WTC11 (cell line): ENCODE measurements around the gene SRC. TPM values are rescaled to one million over a fixed set of nuclear protein-coding genes. Genes with fewer than 3 reads are reported as not detected.

Experiments
- ATAC-seq: fragments of 200-7000 bp; cut with Tn5 transposase; 2 replicates; pipeline ENCODE4 v1.10.0; 2021; ENCODE audit warnings: mild to moderate bottlenecking, moderate library complexity
- CTCF ChIA-PET: fragments of 300-600 bp; sonication (Branson Sonifier 250); formaldehyde crosslinking; loops from one replicate; lab custom pipeline; 2021; ENCODE audit warnings: antibody characterized with exemption; lab: Charles Lee
- POLR2A ChIA-PET: fragments of 350-600 bp; sonication (Branson Sonifier 250); formaldehyde crosslinking; loops from one replicate; lab custom pipeline; 2021; ENCODE audit warnings: antibody characterized with exemption; lab: Charles Lee
- DNase-seq: peaks from one replicate; pipeline ENCODE4 v3.0.0; 2021; ENCODE audit warnings: low spot score
- H3K27ac Mint-ChIP-seq: 2 replicates; pipeline ENCODE4 v1.8.0; 2021; ENCODE audit warnings: mixed read lengths
- H3K27me3 Mint-ChIP-seq: 2 replicates; pipeline ENCODE4 v1.8.0; 2021; ENCODE audit warnings: low read depth, mild to moderate bottlenecking, moderate library complexity, mixed read lengths
- H3K36me3 Mint-ChIP-seq: 2 replicates; pipeline ENCODE4 v1.8.0; 2021; ENCODE audit warnings: mixed read lengths
- H3K4me1 Mint-ChIP-seq: 2 replicates; pipeline ENCODE4 v1.8.0; 2022; ENCODE audit warnings: mixed read lengths
- H3K4me3 Mint-ChIP-seq: 2 replicates; pipeline ENCODE4 v1.8.0; 2021; ENCODE audit warnings: mild to moderate bottlenecking, moderate library complexity, mixed read lengths
- H3K9me3 Mint-ChIP-seq: 2 replicates; pipeline ENCODE4 v1.8.0; 2021; ENCODE audit warnings: mixed read lengths
- ATF3 ChIP-seq: sonication (generic); formaldehyde crosslinking; conservative IDR thresholded peaks from 2 replicates; pipeline ENCODE4 v1.8.1; 2022; ENCODE audit warnings: mild to moderate bottlenecking, missing genetic modification reagents
- CDX4 ChIP-seq: fragments of 250-450 bp; sonication (Bioruptor Pico); IDR thresholded peaks from 2 replicates; pipeline ENCODE4 v1.9.0; 2021; ENCODE audit warnings: moderate library complexity, mild to moderate bottlenecking, inconsistent platforms, borderline replicate concordance
- CREB1 ChIP-seq: sonication (generic); formaldehyde crosslinking; IDR thresholded peaks from 2 replicates; pipeline ENCODE4 v1.8.0; 2023; ENCODE audit warnings: mild to moderate bottlenecking, missing genetic modification reagents
- GTF2I ChIP-seq: fragments of 250-450 bp; sonication (Bioruptor Pico); conservative IDR thresholded peaks from 2 replicates; pipeline ENCODE4 v1.4.0; 2021; ENCODE audit warnings: mild to moderate bottlenecking
- NFE2L1 ChIP-seq: sonication (generic); formaldehyde crosslinking; IDR thresholded peaks from 2 replicates; pipeline ENCODE4 v1.8.1; 2023; ENCODE audit warnings: missing genetic modification reagents
- PRDM15 ChIP-seq: sonication (generic); formaldehyde crosslinking; IDR thresholded peaks from 2 replicates; pipeline ENCODE4 v1.8.0; 2022; ENCODE audit warnings: missing genetic modification reagents
- SMAD4 ChIP-seq: sonication (generic); formaldehyde crosslinking; IDR thresholded peaks from 2 replicates; pipeline ENCODE4 v1.8.0; 2022; ENCODE audit warnings: mild to moderate bottlenecking, missing genetic modification reagents
- STAT6 ChIP-seq: sonication (generic); formaldehyde crosslinking; conservative IDR thresholded peaks from 2 replicates; pipeline ENCODE4 v1.8.1; 2023; ENCODE audit warnings: mild to moderate bottlenecking, low read depth, missing genetic modification reagents, moderate library complexity
- ZBTB21 ChIP-seq: sonication (generic); formaldehyde crosslinking; IDR thresholded peaks from 2 replicates; pipeline ENCODE4 v1.8.1; 2023; ENCODE audit warnings: mild to moderate bottlenecking, missing genetic modification reagents, borderline replicate concordance
- ZBTB43 ChIP-seq: sonication (generic); formaldehyde crosslinking; IDR thresholded peaks from 2 replicates; pipeline ENCODE4 v1.8.1; 2023; ENCODE audit warnings: mild to moderate bottlenecking, missing genetic modification reagents
- ZNF317 ChIP-seq: sonication (generic); formaldehyde crosslinking; IDR thresholded peaks from 2 replicates; pipeline ENCODE4 v1.8.1; 2023; ENCODE audit warnings: low read depth, mild to moderate bottlenecking, moderate library complexity, missing genetic modification reagents, borderline replicate concordance
- ZNF671 ChIP-seq: fragments of 250-450 bp; sonication (Bioruptor Pico); IDR thresholded peaks from 2 replicates; pipeline ENCODE4 v1.8.0; 2021; ENCODE audit warnings: mild to moderate bottlenecking
- total RNA-seq: library from RNA; stranded (reverse); gene quantifications from 3 replicates; pipeline ENCODE4 v1.2.3, GENCODE V29; 2021
- TF ChIP-seq, protein P1 (sequence below): sonication (generic); formaldehyde crosslinking; IDR thresholded peaks from 2 replicates; pipeline ENCODE4 v1.8.0; 2022; ENCODE audit warnings: mild to moderate bottlenecking, missing genetic modification reagents
- TF ChIP-seq, protein P2 (sequence below): sonication (generic); formaldehyde crosslinking; IDR thresholded peaks from 2 replicates; pipeline ENCODE4 v1.8.0; 2022; ENCODE audit warnings: mild to moderate bottlenecking, missing genetic modification reagents
- TF ChIP-seq, protein P3 (sequence below): sonication (generic); formaldehyde crosslinking; IDR thresholded peaks from 2 replicates; pipeline ENCODE4 v1.8.0; 2023; ENCODE audit warnings: missing genetic modification reagents, mild to moderate bottlenecking, borderline replicate concordance

The SRC gene
- total RNA-seq, 1 experiment from 2014 or later = 33.3 TPM

DNA sequence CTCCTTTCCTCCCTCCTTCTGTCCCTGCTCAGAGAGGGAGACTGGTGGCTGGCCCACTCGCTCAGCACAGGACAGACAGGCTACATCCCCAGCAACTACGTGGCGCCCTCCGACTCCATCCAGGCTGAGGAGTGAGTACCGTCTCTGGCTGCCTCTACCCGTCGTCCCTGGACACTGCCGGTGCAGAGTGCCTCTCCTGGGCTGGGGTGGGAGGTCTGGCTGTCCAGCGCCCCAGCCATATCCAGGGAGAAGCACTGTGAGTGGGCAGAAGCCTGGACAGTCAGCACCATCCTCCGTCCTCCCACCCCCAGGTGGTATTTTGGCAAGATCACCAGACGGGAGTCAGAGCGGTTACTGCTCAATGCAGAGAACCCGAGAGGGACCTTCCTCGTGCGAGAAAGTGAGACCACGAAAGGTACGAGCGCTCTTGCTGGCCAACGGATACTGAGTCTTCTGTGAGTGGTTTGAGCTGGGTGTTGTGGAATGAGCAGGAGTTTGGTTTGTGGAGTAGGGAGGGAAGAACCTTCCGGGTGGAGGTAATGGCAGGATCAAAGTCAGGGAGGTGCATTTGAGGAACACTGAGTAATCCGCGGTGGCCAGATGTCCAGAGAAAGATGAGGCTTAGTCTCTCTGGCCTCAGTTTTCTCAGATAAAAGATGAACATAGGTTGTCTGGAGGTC, 48.1 kb downstream of the SRC start:
- ATAC-seq (no peak), DNase-seq (peak; percentile 12)
- Mint-ChIP-seq H3K4me1 (peaks cover 33% of the 10 kb centered on the region), H3K36me3 (peaks cover 4% of the 10 kb centered on the region), H3K27me3 (no peaks in the 10 kb centered on the region), H3K4me3 (no peak overlapping the region; the same call in 1 of the 2 replicates), H3K9me3 (no peaks in the 10 kb centered on the region), H3K27ac (peak overlapping the region; percentile 89)
- ChIA-PET CTCF (interaction anchor here (1.1 to 1.8 kb wide), 3 partner anchors 10 to 109 kb away, joined by 3 to 6 read pairs (median 3); no protein-coding TSS in a partner anchor), POLR2A (no interaction called here)
- TF ChIP-seq ZBTB21 (CRISPR knock-in tag) = no peak
- TF ChIP-seq CDX4 (CRISPR knock-in tag) = no peak
- TF ChIP-seq, protein P1, sequence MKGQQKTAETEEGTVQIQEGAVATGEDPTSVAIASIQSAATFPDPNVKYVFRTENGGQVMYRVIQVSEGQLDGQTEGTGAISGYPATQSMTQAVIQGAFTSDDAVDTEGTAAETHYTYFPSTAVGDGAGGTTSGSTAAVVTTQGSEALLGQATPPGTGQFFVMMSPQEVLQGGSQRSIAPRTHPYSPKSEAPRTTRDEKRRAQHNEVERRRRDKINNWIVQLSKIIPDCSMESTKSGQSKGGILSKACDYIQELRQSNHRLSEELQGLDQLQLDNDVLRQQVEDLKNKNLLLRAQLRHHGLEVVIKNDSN = no peak
- no peak for TF ChIP-seq CREB1
- no peak for TF ChIP-seq ATF3
- TF ChIP-seq ZNF317 (CRISPR knock-in tag) = no peak
- TF ChIP-seq STAT6 (CRISPR knock-in tag) = no peak
- TF ChIP-seq ZBTB43 (CRISPR knock-in tag) = no peak

- CTCF ChIA-PET = interaction anchor here (3.0 to 3.2 kb wide), 2 partner anchors 125 to 139 kb away, joined by 21 to 28 read pairs; no protein-coding TSS in a partner anchor
- TF ChIP-seq PRDM15 (CRISPR knock-in tag) (no peak), ZNF317 (CRISPR knock-in tag) (no peak), SMAD4 (CRISPR knock-in tag) (no peak), NFE2L1 (no peak), GTF2I (CRISPR knock-in tag) (no peak), ZNF671 (no peak)
- TF ChIP-seq, protein P2, sequence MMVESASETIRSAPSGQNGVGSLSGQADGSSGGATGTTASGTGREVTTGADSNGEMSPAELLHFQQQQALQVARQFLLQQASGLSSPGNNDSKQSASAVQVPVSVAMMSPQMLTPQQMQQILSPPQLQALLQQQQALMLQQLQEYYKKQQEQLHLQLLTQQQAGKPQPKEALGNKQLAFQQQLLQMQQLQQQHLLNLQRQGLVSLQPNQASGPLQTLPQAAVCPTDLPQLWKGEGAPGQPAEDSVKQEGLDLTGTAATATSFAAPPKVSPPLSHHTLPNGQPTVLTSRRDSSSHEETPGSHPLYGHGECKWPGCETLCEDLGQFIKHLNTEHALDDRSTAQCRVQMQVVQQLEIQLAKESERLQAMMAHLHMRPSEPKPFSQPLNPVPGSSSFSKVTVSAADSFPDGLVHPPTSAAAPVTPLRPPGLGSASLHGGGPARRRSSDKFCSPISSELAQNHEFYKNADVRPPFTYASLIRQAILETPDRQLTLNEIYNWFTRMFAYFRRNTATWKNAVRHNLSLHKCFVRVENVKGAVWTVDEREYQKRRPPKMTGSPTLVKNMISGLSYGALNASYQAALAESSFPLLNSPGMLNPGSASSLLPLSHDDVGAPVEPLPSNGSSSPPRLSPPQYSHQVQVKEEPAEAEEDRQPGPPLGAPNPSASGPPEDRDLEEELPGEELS (CRISPR knock-in tag) = no peak
- TF ChIP-seq, protein P3, sequence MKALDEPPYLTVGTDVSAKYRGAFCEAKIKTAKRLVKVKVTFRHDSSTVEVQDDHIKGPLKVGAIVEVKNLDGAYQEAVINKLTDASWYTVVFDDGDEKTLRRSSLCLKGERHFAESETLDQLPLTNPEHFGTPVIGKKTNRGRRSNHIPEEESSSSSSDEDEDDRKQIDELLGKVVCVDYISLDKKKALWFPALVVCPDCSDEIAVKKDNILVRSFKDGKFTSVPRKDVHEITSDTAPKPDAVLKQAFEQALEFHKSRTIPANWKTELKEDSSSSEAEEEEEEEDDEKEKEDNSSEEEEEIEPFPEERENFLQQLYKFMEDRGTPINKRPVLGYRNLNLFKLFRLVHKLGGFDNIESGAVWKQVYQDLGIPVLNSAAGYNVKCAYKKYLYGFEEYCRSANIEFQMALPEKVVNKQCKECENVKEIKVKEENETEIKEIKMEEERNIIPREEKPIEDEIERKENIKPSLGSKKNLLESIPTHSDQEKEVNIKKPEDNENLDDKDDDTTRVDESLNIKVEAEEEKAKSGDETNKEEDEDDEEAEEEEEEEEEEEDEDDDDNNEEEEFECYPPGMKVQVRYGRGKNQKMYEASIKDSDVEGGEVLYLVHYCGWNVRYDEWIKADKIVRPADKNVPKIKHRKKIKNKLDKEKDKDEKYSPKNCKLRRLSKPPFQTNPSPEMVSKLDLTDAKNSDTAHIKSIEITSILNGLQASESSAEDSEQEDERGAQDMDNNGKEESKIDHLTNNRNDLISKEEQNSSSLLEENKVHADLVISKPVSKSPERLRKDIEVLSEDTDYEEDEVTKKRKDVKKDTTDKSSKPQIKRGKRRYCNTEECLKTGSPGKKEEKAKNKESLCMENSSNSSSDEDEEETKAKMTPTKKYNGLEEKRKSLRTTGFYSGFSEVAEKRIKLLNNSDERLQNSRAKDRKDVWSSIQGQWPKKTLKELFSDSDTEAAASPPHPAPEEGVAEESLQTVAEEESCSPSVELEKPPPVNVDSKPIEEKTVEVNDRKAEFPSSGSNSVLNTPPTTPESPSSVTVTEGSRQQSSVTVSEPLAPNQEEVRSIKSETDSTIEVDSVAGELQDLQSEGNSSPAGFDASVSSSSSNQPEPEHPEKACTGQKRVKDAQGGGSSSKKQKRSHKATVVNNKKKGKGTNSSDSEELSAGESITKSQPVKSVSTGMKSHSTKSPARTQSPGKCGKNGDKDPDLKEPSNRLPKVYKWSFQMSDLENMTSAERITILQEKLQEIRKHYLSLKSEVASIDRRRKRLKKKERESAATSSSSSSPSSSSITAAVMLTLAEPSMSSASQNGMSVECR (CRISPR knock-in tag) = no peak
Measured at GRCh38 chr20:37394543-37395409, 48.8 kb downstream of the SRC start.

More at GRCh38 chr20:37394543-37395409, 48.8 kb downstream of the SRC start:
- Mint-ChIP-seq H3K9me3 (no peaks in the 10 kb centered on the region), H3K27me3 (no peaks in the 10 kb centered on the region), H3K4me3 (no peak overlapping the region), H3K27ac (peak overlapping the region; percentile 89), H3K4me1 (peaks cover 33% of the 10 kb centered on the region), H3K36me3 (peaks cover 4% of the 10 kb centered on the region)
- POLR2A ChIA-PET = no interaction called here
- DNase-seq (no peak), ATAC-seq (no peak)
